ENCODE measurements around the gene MVD.

Gene MVD

DNA sequence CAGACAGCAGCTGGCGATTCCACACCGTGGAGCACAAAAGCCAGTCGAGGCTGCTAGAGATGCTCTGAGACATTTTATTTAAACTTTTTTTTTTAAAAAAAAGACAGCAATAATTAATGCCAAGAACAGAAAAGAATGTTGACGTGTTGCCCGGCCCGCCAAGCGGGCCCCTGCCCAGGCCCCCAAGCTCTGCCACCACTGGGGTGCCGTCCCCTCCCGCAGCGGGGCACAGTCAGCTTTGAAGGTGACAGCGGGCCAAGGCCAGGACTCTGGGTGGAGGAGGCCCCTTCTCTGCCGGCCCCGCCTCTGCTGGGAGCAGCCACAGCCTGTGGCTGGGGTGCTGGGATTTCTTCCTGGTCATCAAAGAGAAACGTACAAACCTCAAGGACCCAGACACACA, 33.5 kb upstream of the MVD start:
- DNase-seq: no peak

DNA sequence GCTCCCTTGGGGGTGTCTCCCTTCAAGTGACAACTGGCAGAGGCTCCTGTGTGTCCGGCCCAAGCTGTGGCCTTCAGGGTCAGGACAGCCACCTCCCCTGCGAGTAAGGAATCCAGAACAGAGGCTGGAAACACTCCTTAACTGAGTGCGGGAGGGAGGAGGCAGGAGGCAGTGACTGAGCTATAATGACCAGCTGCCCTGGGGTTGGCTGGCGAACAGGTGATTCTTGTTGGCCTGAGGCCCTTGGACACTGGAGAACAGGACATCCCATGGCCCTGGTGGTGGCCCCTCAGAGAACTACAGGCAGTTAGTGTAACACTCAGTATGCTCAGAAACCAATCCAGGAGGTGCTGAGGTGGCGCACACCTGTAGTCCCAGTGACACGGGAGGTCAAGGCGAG, 32.9 kb upstream of the MVD start:
- DNase-seq: no peak

- no peak for DNase-seq
Measured at GRCh38 chr16:88695218-88695617, 32.3 kb upstream of the MVD start.

DNA sequence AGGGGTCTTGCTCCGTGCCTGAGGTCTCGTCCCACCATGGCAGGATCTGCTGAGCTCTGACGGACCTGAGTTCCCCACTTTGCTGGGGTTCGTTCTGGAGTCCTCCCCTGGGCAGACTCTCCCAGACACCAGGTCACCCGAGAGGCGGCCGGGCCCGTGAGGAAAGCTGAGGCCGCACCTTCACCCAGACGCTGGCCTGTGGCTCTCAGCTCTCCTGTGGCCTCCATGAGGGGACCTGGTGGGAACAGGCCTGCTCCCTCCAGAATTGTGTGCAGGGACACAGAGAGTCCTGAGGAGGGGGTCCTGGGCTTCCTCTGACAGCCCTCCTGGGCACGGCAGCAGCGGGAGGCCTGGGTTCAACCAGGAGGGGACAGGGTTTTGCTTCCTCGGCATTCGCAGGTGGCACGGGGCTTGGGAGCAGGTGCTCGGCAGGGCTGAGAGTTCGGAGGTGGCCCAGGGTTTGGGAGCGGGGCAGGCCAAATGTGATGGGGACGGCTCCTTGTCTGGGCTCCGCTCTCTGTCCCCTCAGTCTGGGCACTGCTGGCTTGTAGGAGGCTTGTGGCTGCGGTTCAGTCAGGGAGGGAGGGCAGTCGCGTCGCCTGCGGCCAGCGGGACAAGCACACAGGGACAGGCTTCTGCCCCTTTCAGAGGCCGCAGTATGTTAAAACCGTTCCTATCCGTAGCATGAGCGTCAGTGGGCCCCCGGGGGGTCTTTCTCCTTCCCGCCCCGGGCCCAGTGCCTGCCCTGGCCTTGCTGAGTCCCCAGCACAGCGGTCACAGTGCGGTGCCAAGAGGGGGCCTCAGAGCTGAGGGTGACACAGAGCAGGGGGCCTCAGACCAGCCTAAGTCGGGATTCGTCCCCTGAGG, 31.6 kb upstream of the MVD start:
- no peak for DNase-seq

GRCh38 chr16:88693420-88694177, 30.7 kb upstream of the MVD start:
- DNase-seq: no peak

GRCh38 chr16:88692861-88693260, 30.0 kb upstream of the MVD start:
- DNase-seq: no peak

DNA sequence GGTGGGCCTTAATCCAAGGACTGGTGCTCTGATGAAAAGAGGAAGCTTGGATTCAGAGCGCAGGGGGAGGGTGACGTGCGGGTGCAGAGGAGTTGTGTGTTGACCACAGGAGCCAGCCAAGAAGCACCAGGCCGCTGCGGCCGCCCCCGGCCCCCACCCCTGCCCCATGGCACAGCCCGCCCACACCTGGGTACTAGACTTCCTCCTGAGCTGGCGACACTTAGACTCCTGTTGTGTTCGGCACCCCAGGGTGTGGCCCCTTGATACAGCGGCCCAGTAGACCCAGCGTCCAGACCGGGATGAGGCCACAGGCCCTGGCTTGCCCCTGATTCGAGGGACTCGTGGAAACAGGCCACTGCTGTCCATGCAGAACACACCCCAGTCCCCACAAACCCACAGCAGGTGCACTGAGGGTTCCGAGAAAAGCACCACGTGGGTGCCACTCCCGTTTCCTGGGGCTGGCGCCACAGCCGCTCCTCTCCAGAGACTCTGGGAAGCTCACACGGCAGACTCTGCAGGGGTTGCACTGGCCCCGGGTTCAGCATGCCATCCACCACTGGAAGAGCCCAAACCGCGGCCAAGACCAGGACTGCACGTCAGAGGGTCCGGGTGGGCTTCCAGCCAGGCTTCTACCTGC, 29.2 kb upstream of the MVD start:
- DNase-seq: no peak

DNA sequence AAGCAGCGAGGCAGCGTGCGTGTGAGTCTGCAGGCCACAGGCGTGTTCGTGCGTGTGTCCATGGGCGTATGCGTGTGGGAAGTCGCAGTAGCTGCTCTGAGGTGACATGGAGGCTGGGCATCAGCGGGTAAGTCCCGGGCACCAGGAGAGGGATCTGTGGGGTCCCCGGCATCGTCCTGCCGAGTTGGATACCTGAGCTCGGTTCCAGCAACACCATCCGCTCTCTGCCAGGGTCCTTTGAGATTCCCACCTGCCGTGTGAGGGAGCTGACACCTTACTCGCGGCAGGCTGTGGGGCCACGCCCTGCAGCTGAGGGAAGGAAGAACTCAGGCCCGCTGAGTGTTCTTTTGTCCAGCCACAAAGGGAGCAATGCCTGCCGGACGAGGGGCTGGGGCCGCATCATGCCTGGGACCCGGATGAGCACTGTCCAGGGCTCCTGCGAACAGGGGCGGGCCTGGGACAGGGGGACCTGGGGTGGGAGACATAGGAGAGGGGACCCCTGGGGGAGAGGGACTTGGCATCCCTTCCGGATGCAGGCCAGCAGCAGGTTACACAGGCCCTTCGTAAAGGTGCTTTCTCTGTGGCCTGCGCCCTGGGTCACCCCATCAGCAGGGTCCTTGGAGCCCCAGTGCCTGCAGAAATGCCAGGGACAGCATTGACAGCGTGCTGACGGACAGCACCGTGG, 28.4 kb upstream of the MVD start:
- DNase-seq: no peak

DNA sequence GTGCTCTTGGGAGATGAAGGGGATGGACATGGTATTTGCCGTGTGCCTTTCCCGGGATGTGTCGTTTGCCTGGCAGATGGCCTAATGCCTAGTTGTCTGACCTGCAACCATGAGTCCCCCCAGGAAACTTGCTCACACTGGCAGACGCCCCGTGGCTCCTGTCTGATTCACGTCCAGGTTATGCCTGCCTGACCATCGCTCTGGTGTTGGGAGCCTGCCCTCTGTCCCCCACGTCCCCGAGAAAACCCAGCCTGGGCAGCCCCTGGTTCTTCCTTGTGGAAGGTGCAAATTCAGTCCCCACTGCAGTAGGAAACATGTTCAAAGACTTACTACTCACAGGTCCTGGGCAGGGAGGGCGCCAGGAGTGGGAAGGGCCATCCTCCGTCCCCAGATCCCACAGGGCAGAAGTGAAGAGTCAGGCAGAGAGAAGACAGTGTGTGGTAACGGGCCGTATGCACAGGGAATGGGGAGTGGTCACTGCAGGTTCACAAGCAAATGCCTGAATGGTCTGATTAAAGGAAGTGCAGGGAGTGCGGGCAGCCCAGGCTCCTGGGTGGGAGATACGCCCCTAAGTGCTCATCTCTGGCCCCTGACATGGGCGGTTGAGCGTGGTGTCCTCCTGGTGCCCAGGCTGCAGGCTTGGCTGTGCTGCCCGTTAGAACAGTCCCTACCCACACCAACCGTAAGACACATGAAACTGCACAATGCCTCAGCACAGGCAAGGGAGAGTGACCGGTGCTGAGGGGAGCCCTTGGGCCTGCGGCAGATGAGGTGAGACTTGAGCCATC, 27.6 kb upstream of the MVD start:
- no peak for DNase-seq

DNA sequence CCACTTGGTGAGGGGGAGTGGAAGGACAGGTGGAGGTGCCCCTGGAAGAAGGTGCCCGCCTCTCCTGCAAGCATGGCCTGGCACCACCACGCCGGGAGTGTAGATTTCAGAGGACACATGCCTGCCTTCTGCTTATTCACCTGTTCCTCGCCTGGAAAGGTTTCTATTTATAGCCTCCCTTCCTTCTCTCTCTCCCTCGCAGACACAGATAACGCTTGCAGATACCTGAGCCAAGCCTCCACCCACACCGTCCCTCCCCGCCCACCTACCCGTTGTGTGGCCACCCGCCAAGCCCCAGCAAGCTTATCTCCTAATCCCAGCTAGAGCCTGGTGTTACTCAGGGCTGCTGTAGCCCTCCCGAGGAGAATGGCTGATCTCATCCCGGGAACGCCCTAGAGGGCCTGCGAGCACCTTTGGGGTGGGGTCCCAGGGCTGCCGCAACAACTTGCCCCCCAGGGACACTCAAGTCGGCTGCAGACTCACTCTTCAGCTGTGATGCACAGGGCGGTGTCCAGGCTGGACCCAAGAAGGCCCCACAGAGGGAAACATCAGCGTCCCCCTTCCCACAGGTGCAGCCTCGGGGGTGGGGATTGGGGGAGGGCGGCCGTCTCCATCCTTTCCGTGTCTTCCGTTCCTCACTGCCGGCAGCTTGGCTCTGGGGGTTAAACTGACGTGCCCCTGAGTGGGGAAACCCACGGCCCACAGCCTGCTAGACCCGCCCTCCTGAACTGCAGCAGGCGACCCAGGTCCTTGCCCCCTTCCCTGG, 25.3 kb upstream of the MVD start:
- DNase-seq: no peak

DNA sequence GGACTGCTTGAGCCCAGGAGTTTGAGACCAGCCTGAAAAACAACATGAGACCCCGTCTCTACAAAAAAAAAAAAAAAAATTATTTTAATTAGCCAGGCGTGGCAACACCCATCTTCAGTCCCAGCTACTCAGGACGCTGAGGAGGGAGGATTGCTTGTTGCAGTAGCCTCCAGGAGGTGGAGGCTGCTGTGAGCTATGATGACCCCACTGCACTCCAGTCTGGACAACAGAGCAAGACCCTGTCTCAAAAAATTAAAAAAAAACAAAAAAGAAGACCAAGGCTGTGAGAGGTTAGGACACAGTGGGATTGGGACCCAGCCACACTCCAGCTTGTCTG, 24.8 kb upstream of the MVD start:
- DNase-seq: no peak

GRCh38 chr16:88687254-88687576, 24.3 kb upstream of the MVD start:
- DNase-seq: no peak

DNA sequence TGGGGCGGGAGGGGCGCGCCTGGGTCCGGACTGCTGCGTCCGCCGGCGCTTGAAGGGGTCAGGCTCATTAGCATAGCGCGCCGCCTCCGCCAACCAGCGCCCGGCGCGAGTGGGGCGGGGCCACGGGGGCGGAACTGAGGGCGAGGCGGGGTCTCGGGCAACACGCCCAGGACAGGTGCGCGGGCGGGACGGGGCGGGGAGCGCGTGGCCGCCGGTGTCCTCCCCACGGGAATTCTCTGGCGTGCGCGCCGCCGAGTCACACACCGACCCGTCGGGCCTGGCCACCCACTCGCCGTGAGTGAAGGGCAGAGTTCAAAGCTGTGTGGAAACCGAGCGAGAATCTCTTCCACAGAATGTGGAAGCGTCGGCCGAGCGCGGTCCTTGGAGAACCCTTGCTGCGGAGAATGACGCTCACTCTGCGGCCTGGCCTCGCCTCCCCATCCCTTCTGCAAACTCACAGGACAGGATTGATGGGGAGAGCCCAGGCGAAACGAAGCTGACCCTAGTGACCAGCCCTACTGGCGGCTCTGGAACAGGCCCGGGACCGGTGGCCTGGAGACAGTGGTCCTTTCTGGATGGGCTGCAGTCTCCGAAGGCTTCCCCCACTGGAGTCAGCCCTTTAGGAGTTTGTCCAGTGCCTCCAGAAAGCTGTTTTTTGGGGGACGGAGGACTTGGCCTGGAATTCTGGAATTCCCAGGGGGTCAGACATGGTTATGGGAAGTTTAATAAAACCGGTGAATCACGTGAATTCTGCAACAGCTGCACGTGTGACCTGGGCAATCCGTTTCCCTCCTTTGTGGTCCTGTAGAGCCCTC, 23.8 kb upstream of the MVD start, which contains the start of gene SNAI3:
Gene SNAI3, minus strand, starts transcription at position 69 of the 815 bp plus-strand sequence. CDS start 101 bp downstream, outside the sequence.
- no peak for DNase-seq

DNA sequence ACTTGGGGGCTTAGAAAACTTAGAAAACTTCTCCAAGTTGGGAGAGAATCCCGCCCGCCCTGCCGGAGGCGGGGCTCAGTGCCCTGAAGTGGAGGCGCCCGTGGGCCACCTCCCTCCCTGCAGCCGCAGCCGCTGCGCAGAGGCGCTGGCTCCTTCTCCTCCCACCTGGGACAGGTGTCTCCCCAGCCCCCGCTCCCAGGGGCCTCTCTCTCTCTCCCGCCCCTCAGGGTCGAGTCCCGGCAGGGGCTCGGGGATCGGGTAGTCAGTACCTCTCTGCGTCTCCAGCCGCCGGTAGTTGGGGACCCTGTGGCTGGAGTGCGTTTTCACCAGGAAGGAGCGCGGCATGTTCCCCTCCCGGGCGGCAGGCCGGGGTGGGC, 23.2 kb upstream of the MVD start:
- no peak for DNase-seq

DNA sequence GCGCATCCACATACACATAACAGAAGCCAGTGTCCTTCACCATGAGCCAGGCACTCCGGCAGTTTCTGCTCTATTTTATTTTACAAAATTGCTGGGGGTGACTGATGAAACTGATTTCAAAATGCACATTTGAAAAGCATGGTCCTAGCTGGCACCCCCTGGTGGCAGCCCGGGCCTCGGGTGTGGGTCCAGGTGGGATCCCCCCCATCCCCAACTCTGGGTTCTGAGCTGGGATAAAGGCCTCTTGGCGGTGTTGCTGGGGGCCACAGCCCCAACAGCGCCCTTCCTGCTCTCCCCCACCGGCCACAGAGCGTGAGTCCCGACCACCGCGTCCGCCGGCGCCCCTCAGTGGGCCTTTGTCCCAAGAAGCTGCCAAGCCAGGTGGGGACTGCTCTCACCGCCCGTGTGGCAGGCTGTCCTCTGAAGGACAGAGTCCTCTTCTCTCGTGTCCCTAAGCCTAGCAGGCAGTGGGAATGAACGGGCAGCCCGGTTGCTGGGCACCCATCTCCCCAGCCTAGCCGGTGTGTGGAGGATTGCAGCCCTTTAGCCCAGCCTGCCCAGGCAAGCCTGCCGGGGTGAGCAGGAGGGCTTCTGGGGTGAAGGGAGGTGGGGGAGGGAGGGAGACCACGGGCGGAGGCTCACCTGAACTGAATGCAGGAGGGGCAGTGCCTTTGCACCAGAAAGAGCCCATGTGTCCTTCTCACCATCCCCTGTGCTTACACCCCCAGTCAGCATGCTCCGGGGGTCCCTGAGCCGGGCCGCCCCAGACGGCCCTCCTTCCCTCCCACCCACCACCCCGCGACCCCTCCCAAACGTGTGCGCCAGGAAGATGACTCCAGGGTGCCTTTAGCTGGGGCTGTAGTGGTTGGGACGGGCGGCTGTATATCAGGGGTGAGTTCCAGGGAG, 22.5 kb upstream of the MVD start:
- DNase-seq: no peak

GRCh38 chr16:88684569-88685155, 21.8 kb upstream of the MVD start:
- DNase-seq: no peak

DNA sequence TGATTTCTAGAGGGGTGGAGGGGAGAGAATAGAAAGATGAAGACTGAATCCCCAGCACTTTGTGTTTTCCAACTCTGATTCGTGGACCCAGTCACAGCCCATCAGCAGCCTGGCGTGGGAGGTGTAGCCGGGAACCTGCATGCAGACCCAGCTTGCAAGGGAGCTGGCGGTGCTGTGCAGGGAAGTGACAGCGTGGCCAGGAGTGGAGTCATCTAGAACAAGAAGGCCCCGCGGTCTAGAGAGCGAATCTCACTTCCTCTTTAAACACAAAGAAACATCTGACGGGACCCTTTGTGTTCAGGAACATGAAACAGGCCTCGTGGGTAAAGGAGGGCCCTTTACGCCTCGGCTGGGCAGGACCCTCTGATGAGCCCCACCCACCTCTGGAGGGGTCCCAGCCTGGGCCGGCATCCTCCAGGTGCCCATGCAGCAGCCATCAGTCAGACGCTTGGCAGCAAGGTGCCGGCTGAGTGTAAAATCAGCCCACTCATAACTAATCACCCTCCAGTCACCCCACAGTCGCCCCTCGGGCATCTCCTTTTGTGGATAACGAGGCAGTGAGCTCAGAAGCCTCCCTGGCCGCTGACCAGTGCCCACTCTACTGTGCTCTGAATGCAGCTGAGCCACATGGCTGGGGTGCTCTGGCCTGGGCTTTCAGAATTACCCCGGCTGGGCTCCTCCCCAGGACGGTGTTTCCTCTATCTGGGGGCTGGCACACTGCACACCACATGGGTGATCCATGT, 19.0 kb upstream of the MVD start:
- DNase-seq: no peak

GRCh38 chr16:88681084-88681680, 18.3 kb upstream of the MVD start:
- DNase-seq: no peak

Data from NCI-H2081 treated with DMSO at 0.1 percent for 48 hours (cell line).